ENCODE results near the gene PLCB4. TPM values are rescaled to one million over a fixed set of nuclear protein-coding genes. Genes with fewer than 3 reads are reported as not detected.

PLCB4 gene
- total RNA-seq, 4 donors from 2014 or later = 4.4 to 11.5 (median 8.7) TPM

GRCh38 chr20:9059931-9060330 is 9.0 kb upstream of the PLCB4 start:
- TF ChIP-seq CTCF (IDR thresholded peaks at IDR 0.05; ENCODE audit: low read depth) = no peak

GRCh38 chr20:9061434-9061833 is 7.5 kb upstream of the PLCB4 start:
- no peak for TF ChIP-seq CTCF (IDR thresholded peaks at IDR 0.05; ENCODE audit: low read depth)

GRCh38 chr20:9062066-9062465 is 6.8 kb upstream of the PLCB4 start:
- no peak for TF ChIP-seq CTCF (IDR thresholded peaks at IDR 0.05; ENCODE audit: low read depth)

- no peak for TF ChIP-seq CTCF (IDR thresholded peaks at IDR 0.05; ENCODE audit: low read depth)
Measured at GRCh38 chr20:9066191-9066590, 2.7 kb upstream of the PLCB4 start.

- TF ChIP-seq CTCF (IDR thresholded peaks at IDR 0.05; ENCODE audit: low read depth) = no peak
Measured at GRCh38 chr20:9068233-9068801, 570 bp upstream of the PLCB4 start.

- TF ChIP-seq CTCF (IDR thresholded peaks at IDR 0.05; ENCODE audit: low read depth) = no peak
Measured at GRCh38 chr20:9070304-9070703, 1.4 kb downstream of the PLCB4 start.

- no peak for TF ChIP-seq CTCF (IDR thresholded peaks at IDR 0.05; ENCODE audit: low read depth)
Measured at GRCh38 chr20:9071976-9072726, 3.3 kb downstream of the PLCB4 start.
